Effector memory CD8-positive, alpha-beta T cell (primary cell): ENCODE measurements around the gene PRKCZ.

ENCODE experiments used
- ATAC-seq: fragments of 150-1000 bp; cut with Tn5 transposase; replicated peaks from 2 replicates; pipeline ENCODE4 v1.10.0; 2021; ENCODE audit warnings: mild to moderate bottlenecking, moderate library complexity
- DNase-seq, 3 experiments: peaks; one replicate each; pipeline ENCODE4 v3.0.0; 2021
- H3K27ac Mint-ChIP-seq, 2 donors: one replicate each; pipeline ENCODE4 v1.8.0; 2022; ENCODE audit warnings: mild to moderate bottlenecking in 2 of 2, mixed read lengths in 2 of 2, moderate library complexity in 2 of 2
- H3K27me3 Mint-ChIP-seq, 2 donors: one replicate each; pipeline ENCODE4 v1.8.0; 2022; ENCODE audit warnings: mixed read lengths in 2 of 2
- H3K36me3 Mint-ChIP-seq: one replicate; pipeline ENCODE4 v1.8.0; 2022; ENCODE audit warnings: mild to moderate bottlenecking, moderate library complexity, mixed read lengths; ENCODE audit not compliant: insufficient read depth
- H3K4me1 Mint-ChIP-seq, 2 donors: one replicate each; pipeline ENCODE4 v1.8.0; 2022; ENCODE audit warnings: low read depth in 2 of 2, mixed read lengths in 2 of 2
- H3K4me3 Mint-ChIP-seq, 2 donors: one replicate each; pipeline ENCODE4 v1.8.0; 2022; ENCODE audit warnings: mild to moderate bottlenecking in 2 of 2, mixed read lengths in 2 of 2, moderate library complexity in 2 of 2
- H3K9me3 Mint-ChIP-seq, 2 donors: one replicate each; pipeline ENCODE4 v1.8.0; 2022; ENCODE audit warnings: mixed read lengths in 2 of 2

The PRKCZ gene

GRCh38 chr1:2197707-2198165, 147.5 kb downstream of the PRKCZ start:
- peak overlapping the region in 1 of 2 donors; percentile 94 for H3K27ac Mint-ChIP-seq
- peaks cover 11 to 23% of the 10 kb centered on the region in 2 donors for H3K4me1 Mint-ChIP-seq
- H3K27me3 Mint-ChIP-seq = no peaks in the 10 kb centered on the region
- H3K36me3 Mint-ChIP-seq = peaks cover 16% of the 10 kb centered on the region
- ATAC-seq (no peak), DNase-seq (no peak)
- no peaks in the 10 kb centered on the region for H3K9me3 Mint-ChIP-seq
- H3K4me3 Mint-ChIP-seq = no peak overlapping the region

DNA sequence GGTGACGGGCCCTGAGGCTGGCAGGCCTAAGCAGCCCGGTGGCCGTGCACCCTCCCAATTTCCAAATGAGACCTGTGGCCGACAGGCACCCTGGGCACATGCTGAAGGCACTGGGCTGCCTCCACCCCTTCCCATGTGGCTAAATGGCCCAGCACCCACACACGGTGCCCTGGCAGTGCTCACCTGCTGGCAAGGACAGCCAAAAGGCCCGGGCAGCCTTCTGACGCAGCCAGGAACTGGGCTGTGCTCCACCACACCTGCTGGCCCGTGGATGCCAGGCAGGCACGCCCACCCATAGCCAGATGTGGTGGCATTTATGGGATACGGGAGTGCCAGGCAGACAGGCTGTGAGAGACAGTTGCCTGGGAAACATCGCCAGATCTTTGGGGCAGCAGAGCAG, 148.4 kb downstream of the PRKCZ start:
- Mint-ChIP-seq H3K36me3 (peaks cover 16% of the 10 kb centered on the region), H3K27me3 (no peaks in the 10 kb centered on the region), H3K27ac (peak overlapping the region; percentile 94), H3K4me1 (peaks cover 11 to 26% of the 10 kb centered on the region in 2 donors), H3K4me3 (peak overlapping the region; percentile 78 to 82), H3K9me3 (no peaks in the 10 kb centered on the region)
- no peak for ATAC-seq
- no peak for DNase-seq

DNA sequence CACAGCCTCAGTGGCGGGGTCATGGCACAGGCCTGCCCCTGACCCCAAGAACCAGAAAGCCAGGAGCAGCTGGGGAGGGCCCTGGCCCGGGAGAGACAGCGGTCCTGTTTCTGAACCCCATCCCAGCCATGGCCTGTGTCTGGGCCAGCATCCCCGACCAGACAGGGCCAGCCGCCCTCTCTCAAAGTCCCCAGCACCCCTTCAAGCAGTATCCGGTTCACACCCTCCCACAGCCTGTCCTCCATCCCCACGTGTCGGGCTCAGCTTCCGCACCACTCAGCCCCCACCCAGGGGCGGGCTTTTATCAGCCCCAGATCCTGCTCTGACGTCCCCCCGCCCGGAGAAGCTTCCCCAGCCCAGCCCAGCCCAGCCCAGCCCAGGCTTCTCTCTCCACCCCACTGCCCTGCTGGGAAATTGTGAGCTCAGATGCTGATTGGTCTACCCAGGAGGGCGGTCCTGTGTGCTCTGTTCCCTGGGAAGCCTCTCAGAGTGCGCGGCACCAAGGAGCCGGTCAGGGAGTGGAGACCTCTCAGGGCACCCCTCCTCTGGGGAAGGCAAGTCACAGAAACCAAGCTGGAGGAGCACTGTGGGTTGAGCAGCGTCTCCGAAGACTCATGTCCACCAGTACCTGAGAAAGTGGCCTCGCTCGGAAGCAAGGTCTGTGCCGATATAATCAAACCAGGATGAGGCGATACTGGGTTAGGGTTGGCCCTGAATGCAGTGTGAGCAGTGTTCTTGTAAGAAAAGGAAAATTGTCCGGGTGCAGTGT, 149.0 kb downstream of the PRKCZ start:
- Mint-ChIP-seq H3K27ac (peak overlapping the region; percentile 94), H3K4me3 (peak overlapping the region; percentile 78 to 82), H3K9me3 (no peaks in the 10 kb centered on the region), H3K27me3 (no peaks in the 10 kb centered on the region), H3K36me3 (peaks cover 16% of the 10 kb centered on the region), H3K4me1 (peaks cover 7 to 24% of the 10 kb centered on the region in 2 donors)
- ATAC-seq = peak; percentile 71
- peak; percentile 78 to 81 (median 80) for DNase-seq

DNA sequence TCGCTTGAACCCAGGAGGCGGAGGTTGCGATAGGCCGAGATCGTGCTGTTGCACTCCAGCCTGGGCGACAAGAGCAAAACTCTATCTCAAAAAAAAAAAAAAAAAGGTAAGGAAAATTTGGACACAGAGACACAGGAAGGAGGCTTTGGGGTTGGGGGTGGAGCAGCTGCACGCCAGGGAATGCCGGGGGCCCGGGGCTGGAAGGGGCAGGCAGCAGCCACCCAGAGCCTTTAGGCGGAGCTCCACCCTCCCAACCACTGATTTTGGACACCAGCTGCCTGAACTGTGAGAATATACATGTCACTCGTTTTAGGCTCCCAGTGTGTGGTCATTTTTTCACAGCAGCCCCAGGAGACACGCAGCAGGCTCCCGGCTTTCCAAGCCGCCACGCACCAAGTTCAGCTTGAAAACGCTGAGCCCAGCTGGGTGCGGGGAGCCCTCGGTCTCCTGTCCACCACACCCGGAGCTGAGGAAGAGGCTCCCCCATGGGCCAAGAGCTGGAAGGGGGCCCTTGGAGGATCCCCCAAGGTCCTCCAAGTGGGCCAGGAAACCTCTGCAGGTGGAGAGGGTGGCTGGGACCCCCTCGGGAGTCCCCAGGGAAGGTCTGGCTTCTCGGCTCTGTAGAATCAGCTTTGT, 150.2 kb downstream of the PRKCZ start:
- peak overlapping the region; percentile 78 to 82 for H3K4me3 Mint-ChIP-seq
- peak overlapping the region in 1 of 2 donors; percentile 94 for H3K27ac Mint-ChIP-seq

GRCh38 chr1:2201062-2201461, 150.9 kb downstream of the PRKCZ start:
- DNase-seq (no peak), ATAC-seq (no peak)
- Mint-ChIP-seq H3K9me3 (no peaks in the 10 kb centered on the region), H3K27ac (peak overlapping the region in 1 of 2 donors; percentile 32), H3K36me3 (peaks cover 16% of the 10 kb centered on the region), H3K4me3 (no peak overlapping the region), H3K4me1 (peaks cover 7 to 25% of the 10 kb centered on the region in 2 donors), H3K27me3 (no peaks in the 10 kb centered on the region)

More for the DNA sequence above, 150.2 kb downstream of the PRKCZ start:
- Mint-ChIP-seq H3K36me3 (peaks cover 16% of the 10 kb centered on the region), H3K27me3 (no peaks in the 10 kb centered on the region), H3K9me3 (no peaks in the 10 kb centered on the region), H3K4me1 (peaks cover 7 to 25% of the 10 kb centered on the region in 2 donors)
- ATAC-seq (no peak), DNase-seq (no peak)

DNA sequence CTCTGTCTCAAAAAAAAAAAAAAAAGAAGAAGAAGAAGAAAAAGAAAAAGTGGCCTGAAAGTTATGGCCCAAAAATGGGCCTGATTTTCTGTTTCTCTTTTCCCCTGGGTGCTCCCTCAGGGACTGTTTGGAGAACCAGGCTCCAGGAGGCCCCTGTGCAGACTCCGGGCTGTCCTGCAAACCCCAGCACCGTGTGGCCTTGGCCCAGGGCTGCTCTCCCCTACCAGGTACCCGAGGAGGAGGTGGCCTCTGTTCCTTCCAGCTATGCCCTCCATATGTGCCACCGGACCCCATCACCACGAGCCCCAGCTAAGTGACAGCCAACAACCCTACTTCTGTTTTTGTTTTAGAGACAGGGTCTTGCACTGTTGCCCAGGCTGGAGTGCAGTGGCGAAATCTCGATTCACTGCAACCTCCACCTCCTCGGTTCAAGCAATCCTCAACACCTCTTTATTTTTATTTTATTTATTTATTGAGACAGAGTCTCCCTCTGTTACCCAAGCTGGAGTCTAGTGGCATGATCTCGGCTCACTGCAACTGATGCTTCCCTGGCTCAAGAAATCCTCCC, 151.9 kb downstream of the PRKCZ start:
- Mint-ChIP-seq H3K27ac (no peak overlapping the region), H3K9me3 (no peaks in the 10 kb centered on the region), H3K36me3 (peaks cover 16% of the 10 kb centered on the region), H3K4me1 (peaks cover 7 to 25% of the 10 kb centered on the region in 2 donors), H3K27me3 (no peaks in the 10 kb centered on the region), H3K4me3 (no peak overlapping the region)
- no peak for ATAC-seq
- no peak for DNase-seq

GRCh38 chr1:2202843-2203601, 152.8 kb downstream of the PRKCZ start:
- no peak overlapping the region for H3K4me3 Mint-ChIP-seq
- H3K27ac Mint-ChIP-seq = peak overlapping the region in 1 of 2 donors; percentile 62

DNA sequence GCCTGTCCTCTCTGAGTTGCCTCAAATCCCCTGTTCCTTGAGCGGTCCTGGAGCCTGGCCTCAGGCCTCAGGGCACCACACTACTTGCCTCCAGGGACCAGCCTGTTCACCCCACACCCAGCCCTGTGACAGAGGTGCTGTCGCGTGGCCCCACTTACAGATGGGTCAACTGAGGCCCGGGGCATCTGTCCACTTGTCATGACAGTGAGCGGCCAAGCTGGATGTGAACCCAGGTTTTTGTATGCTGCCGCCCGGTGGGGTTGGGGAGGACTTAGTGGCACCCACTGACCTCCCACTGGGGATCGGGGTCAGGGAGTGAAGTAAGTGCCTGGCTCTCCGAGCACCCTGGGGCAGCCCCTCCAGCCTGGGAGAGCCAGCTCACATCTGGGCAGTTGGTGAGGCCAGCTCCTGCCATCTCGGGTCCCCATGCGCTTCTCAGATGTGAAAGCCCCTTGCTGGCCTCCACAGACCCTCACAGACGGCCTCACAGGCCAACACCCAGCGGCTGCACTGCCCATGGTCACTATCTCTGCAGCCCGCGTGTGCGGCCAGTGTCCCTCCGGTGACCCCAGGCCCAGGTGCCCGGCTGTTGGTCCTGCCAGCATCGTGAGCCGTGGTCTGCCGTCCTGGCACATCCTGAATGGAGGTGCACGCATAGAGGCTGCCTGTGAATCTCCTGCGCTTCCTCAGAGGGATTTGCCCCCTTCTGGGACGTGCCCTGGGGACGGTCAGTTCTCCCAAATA, 153.6 kb downstream of the PRKCZ start:
- Mint-ChIP-seq H3K27me3 (no peaks in the 10 kb centered on the region), H3K27ac (peak overlapping the region; percentile 20 to 62), H3K4me3 (no peak overlapping the region), H3K36me3 (peaks cover 16% of the 10 kb centered on the region), H3K4me1 (peaks cover 7 to 19% of the 10 kb centered on the region in 2 donors), H3K9me3 (no peaks in the 10 kb centered on the region)
- no peak for DNase-seq
- no peak for ATAC-seq

More at GRCh38 chr1:2202843-2203601, 152.8 kb downstream of the PRKCZ start:
- Mint-ChIP-seq H3K27me3 (no peaks in the 10 kb centered on the region), H3K36me3 (peaks cover 17% of the 10 kb centered on the region), H3K9me3 (no peaks in the 10 kb centered on the region), H3K4me1 (peaks cover 7 to 25% of the 10 kb centered on the region in 2 donors)
- DNase-seq (no peak), ATAC-seq (no peak)

GRCh38 chr1:2204415-2205190, 154.4 kb downstream of the PRKCZ start:
- DNase-seq = peak in 1 of 3 experiments; percentile 31
- H3K27ac Mint-ChIP-seq = peak overlapping the region in 1 of 2 donors; percentile 20
- H3K9me3 Mint-ChIP-seq = no peaks in the 10 kb centered on the region
- H3K4me1 Mint-ChIP-seq = peaks cover 3 to 12% of the 10 kb centered on the region in 2 donors
- ATAC-seq = peak; percentile 14
- H3K4me3 Mint-ChIP-seq = peak overlapping the region in 1 of 2 donors; percentile 29
- no peaks in the 10 kb centered on the region for H3K27me3 Mint-ChIP-seq
- H3K36me3 Mint-ChIP-seq = peaks cover 13% of the 10 kb centered on the region

GRCh38 chr1:2205191-2205952, 155.2 kb downstream of the PRKCZ start:
- ATAC-seq (peak; percentile 89), DNase-seq (peak; percentile 89 to 92 (median 90))
- Mint-ChIP-seq H3K4me3 (peak overlapping the region; percentile 56 to 62), H3K9me3 (no peaks in the 10 kb centered on the region), H3K36me3 (peaks cover 6% of the 10 kb centered on the region), H3K27me3 (no peaks in the 10 kb centered on the region), H3K4me1 (peaks cover 0 to 6% of the 10 kb centered on the region in 2 donors), H3K27ac (no peak overlapping the region)

DNA sequence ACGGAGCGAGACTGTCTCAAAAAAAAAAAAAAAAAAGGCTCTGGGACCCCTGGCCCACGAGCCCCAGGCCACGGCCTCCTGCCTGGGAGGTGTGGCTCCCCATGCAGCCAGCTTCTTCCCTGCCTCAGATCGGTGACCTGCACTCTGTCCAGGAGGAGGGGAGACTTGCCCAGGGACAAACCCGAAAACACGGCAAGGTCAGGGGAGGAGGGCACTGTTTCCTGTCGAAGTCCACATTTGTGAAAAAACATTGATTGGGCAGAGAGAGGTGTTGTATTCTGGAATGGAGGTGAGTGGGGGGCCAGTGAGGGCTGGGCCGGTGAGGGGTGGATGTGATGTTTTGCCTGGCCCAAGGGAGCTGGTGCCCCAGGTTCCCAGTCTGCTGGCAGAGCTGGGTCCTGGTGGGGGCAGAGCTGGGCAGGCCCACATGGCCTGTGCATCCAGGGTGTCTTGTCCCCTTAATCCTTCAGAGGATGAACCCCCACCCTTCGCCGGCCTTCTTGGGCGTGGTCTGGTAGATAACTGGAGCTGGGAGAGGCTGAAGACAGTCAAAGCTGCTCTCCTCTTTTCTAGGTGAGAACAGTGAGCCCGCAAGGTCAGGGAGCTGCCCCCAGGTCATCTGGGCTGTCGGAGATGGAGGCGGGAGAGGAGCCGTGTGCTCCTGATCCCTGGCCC, 156.7 kb downstream of the PRKCZ start:
- H3K4me3 Mint-ChIP-seq = peak overlapping the region in 1 of 2 donors; percentile 38
- ATAC-seq = no peak
- no peaks in the 10 kb centered on the region for H3K27me3 Mint-ChIP-seq
- DNase-seq = no peak
- H3K36me3 Mint-ChIP-seq = peaks cover 8% of the 10 kb centered on the region
- H3K4me1 Mint-ChIP-seq = peaks cover 0 to 6% of the 10 kb centered on the region in 2 donors
- peak overlapping the region in 1 of 2 donors; percentile 67 for H3K27ac Mint-ChIP-seq
- no peaks in the 10 kb centered on the region for H3K9me3 Mint-ChIP-seq
